H1 (cell line): ENCODE measurements around the gene ITGA11. TPM values are rescaled to one million over a fixed set of nuclear protein-coding genes. Genes with fewer than 3 reads are reported as not detected.

ENCODE experiments used
- CEBPB ChIP-seq: IDR thresholded peaks from 2 replicates; pipeline ENCODE4 v1.6.1; 2012; ENCODE audit warnings: low read depth, low read length
- CTBP2 ChIP-seq: IDR thresholded peaks from 2 replicates; pipeline ENCODE4 v1.7.0; 2011; ENCODE audit warnings: borderline replicate concordance, mild to moderate bottlenecking, moderate library complexity, mixed read lengths, low read length; ENCODE audit not compliant: insufficient read depth, insufficient read length
- EP300 ChIP-seq, 2 experiments: IDR thresholded peaks; 1 replicate in 1 of 2; 2 replicates in 1 of 2; pipeline ENCODE4 v1.6.1; 2011 to 2012; ENCODE audit warnings: low read depth in 2 of 2, low read length in 2 of 2, mild to moderate bottlenecking in 2 of 2, borderline replicate concordance in 1 of 2, inconsistent platforms in 1 of 2, moderate library complexity in 1 of 2
- KDM5A ChIP-seq: fragments of 200-600 bp; IDR thresholded peaks from 2 replicates; pipeline ENCODE4 v1.7.1; 2012; ENCODE audit warnings: mild to moderate bottlenecking, low read length, inconsistent platforms, mixed read lengths
- NANOG ChIP-seq: IDR thresholded peaks from 2 replicates; pipeline ENCODE4 v1.6.1; 2011; ENCODE audit warnings: low read length, low read depth, mild to moderate bottlenecking, inconsistent platforms; ENCODE audit not compliant: insufficient read depth, poor library complexity, severe bottlenecking
- SIN3A ChIP-seq, 2 experiments: IDR thresholded peaks in 1 of 2; conservative IDR thresholded peaks in 1 of 2; 2 replicates each; pipeline ENCODE4 v1.6.1; 2011 to 2012; ENCODE audit warnings: low read length in 2 of 2, improper control_type of control experiment in 1 of 2, low read depth in 1 of 2, mild to moderate bottlenecking in 1 of 2
- SIX5 ChIP-seq: IDR thresholded peaks from 2 replicates; pipeline ENCODE4 v1.6.1; 2011; ENCODE audit warnings: mild to moderate bottlenecking, low read depth, low read length
- SUZ12 ChIP-seq: fragments of 200-600 bp; sonication (generic); IDR thresholded peaks from 2 replicates; pipeline ENCODE4 v1.6.1; 2012; ENCODE audit warnings: mild to moderate bottlenecking, inconsistent platforms, low read length, moderate library complexity, mixed read lengths
- TBP ChIP-seq: IDR thresholded peaks from 2 replicates; pipeline ENCODE4 v1.6.1; 2011; ENCODE audit warnings: low read depth, low read length, improper control_type of control experiment
- polyA plus RNA-seq, 7 experiments: library from polyadenylated mRNA; depleted of rRNA in 3 of 7; stranded (reverse) in 5 of 7; unstranded in 2 of 7; fragments of >200 nt in 5 of 7; fragments of 200-250 nt in 2 of 7; gene quantifications; 1 replicate in 5 of 7; 2 replicates in 1 of 7; 4 replicates in 1 of 7; pipeline versions ENCODE4 v1.2.1 to v1.2.3, GENCODE V29; 2011 to 2013; ENCODE audit warnings: missing spikeins in 2 of 7, mixed read lengths in 2 of 7
- total RNA-seq: library from RNA; stranded (reverse); fragmentation: NEBNext Ultra II Directional; extraction: Animal tissue kit (Norgen Biotek cat#: 25700); gene quantifications from 2 replicates; pipeline ENCODE4 v1.2.1, GENCODE V29; 2021

ITGA11 gene
- total and polyA plus RNA-seq, 2 of the 8 experiments (the other 6 are each of a cell fraction or from before 2014, with no cell fraction given), result 0.05 to 0.06 TPM

DNA sequence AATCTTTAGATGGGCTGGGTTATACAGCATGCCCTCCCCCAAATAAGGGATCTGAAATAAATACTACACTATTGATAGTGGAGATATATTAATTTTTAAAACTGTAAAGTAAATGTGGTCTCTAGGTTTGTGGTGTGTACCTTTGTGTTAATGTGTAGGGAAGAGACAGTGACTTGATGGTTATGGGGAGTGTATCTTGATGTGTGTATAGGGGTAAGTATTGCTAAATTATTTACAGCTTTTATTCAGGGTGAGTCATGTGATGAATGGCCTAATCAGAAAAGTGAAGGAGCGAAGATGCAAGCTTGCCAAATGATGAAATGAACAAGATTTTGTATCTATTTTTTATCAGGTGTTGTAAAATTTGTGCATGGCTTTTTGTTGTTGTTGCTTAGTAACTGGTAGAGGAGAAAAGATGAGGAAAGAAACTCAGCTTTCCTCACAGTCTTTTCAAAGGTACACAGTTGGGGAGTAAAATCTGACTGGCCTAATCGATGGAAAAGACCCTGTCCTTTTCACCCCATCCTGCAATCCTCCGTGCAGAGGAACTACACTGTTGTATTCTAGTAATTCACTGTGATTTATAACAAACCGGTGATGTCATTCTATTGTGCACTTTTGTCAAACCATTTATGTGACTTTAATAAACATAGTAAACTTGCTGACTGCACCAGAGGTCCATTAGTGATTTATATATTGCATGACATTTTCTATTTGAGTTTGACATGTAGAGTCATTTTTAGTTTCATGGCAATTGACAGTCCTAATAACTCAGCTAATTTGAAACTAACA, 136.8 kb downstream of the ITGA11 start (continued):
- no peak for TF ChIP-seq SIN3A (conservative IDR thresholded peaks at IDR 0.05 in 1 of 2, IDR thresholded peaks at IDR 0.05 in 1 of 2; ENCODE audit: low read depth in 1 of 2, low read length in 2 of 2)
- TF ChIP-seq CEBPB, result no peak
- TF ChIP-seq SIX5, result no peak
- TF ChIP-seq SUZ12, result no peak
- no peak for TF ChIP-seq CTBP2
- no peak for TF ChIP-seq EP300 (IDR thresholded peaks at IDR 0.05; ENCODE audit: borderline replicate concordance in 1 of 2, low read depth in 2 of 2, low read length in 2 of 2)
- TF ChIP-seq KDM5A, result no peak
- TF ChIP-seq TBP, result no peak
- TF ChIP-seq NANOG, result no peak
